Stimulated activated CD4-positive, alpha-beta T cell treated with anti-CD3 and anti-CD28 coated beads, Interleukin-12 subunit alpha, Interleukin-12 subunit beta, amount 100 ng/mL, for 4 hours (primary cell): ENCODE data around the gene SLC43A3.
"Not testable (repeated sequence)": the region's sequence is repeated elsewhere in the genome, so short reads cannot be mapped to it uniquely, and the experiment has no call there.

Source experiments
- DNase-seq: peaks from one replicate; pipeline ENCODE4 v3.0.0-alpha.2; 2020

Gene SLC43A3

DNA sequence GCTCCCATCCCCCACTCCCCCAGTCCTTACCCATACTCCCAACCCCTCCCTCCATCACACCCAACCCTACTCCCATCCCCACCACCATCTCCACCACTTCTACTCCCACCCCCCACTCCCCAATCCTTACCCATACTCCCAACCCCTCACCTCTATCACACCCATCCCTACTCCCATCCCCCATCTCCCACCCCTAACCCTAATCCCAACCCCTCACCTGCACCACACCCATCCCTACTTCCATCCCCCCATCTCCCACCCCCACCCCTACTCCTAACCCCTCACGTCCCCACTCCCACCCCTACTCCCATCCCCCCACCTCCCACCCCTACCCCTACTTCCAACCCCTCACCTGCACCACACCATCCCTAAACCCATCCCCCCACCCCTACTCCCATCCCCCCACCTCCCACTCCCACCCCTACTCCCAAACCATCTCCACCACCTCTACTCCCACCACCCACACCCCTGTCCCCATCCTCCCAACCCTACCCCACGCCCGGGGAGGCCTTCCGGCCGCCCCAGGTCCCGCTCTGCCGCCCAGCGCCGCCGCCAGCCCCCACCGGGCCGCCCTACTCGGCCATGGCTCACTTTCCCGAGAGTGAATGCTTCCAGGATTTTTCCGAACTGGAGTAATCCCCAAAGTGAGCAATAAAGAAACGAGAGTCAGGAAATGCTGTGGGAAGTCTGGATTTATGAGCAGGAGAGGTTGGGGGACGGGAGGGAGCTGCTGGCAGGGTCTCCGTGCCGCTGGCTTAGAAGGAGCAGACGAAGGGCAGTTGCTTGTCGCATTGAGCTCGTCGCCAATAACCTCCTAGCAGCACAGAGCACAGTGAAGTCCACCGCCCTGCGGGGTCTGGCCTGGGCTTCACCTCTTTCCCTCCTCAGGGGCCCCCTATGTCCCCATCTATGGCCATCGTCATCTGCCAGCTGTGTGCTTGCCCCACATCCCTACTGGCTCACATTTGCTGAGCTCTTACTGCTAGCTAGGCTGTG, 50.5 kb downstream of the SLC43A3 start:
- no peak for DNase-seq

DNA sequence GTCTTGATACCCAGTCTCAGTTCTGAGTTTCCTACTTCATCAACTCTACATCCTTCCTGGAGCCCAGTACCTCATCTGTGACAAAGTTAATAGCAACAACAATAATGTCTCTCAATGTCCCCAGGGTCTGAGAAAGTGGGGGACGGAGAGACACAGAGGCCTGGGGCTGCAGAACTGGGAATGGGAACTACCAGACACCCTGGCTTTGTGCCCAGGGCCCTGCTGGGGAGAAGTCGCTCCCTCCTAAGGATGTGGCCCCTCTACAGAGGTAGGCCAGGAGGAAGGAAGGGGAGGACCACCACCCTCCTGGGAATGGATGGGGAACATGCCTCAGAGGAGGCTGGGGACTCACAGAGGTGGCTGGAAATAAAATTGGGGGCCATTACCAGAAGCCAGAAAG, 51.4 kb downstream of the SLC43A3 start:
- DNase-seq: no peak

DNA sequence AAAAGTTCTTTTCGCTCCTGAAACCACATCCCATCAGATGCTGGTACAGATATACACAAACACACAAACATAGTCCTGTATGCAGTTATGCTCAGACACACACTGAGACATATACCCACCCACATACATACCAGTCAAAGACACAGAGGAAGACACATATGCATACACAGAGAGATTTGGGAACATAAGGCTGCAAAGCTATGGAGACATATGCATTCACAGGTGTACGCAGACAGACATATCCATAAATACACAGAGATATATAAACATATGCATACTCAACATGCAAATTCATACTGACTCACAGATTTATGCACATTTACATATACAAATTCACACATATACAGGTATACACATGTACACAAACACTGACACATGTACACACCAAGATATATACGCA, 52.0 kb downstream of the SLC43A3 start:
- DNase-seq: no peak

DNA sequence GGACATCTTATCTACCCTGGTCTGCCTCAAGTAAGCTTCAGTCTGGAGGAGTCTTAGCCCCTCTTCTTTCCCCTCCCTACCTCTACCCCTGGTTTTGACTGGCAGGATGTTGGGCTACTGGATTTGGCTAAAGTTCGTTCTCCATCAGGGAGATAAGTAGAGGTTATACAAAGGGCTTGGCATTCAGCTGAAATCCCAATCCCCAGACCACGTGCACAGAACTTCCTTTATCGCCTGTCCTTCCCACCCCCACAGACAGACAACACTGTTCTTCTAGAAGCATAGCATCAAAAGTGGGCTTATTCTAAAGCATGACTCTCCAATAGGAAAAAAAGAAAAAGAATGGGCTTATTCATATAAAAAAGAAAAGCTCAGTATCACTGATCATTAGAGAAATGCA, 53.8 kb downstream of the SLC43A3 start:
- no peak for DNase-seq

DNA sequence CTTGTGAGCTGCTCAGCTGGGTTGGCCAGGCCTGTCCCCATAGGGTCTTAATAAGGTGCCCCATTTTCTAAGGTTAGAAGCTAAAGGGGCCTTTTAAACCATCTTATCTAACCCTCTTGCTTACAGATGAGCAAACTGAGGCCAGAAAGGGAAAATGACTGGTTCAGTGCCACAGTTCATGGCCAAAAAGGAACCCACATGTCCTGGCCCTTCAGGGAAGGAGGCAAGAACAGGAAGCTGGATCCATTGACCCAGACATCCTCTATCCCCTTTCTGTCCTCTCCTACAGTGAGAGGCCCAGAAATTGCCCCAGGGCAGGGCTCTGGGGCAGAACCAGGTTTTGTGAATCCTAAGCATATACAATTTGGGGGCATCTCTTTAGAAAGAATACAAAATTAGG, 56.0 kb downstream of the SLC43A3 start:
- no peak for DNase-seq

DNA sequence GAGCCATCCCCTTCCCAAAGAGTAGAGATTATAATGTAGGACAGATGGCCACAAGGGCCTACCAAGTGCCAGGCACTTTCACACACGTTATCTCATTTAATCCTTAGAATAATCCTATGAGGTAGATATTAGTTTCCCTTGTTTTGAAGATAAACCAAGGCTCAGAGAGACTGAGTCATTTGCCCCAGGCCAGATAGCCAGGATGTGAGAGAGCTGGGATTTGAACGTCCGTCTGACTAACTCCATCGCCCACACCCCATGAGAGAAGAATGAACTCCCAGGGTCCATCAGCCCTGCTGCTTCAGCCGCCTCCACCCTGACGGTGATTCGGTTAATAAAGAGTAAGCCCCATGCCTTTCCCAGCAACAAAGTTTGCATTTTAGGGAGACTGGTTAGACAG, 56.7 kb downstream of the SLC43A3 start:
- DNase-seq: no peak

DNA sequence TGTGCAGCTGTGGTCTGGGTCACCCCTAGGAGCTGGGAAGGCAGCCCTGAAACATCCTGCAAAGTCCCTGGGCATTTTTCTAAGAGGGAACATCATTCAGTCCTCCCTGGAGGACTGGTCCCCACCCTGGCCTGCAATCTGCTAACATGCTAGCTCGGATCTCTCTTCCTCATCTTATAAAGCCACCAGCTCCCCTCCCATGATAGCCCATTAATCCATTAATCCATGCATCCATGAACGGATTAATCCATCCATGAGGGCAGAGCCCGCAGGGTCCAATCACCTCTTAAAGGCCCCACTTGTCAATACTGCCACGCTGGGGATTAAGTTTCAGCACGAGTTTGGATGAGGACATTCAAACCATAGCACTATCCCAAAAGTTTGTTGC, 58.1 kb downstream of the SLC43A3 start:
- DNase-seq: no peak

DNA sequence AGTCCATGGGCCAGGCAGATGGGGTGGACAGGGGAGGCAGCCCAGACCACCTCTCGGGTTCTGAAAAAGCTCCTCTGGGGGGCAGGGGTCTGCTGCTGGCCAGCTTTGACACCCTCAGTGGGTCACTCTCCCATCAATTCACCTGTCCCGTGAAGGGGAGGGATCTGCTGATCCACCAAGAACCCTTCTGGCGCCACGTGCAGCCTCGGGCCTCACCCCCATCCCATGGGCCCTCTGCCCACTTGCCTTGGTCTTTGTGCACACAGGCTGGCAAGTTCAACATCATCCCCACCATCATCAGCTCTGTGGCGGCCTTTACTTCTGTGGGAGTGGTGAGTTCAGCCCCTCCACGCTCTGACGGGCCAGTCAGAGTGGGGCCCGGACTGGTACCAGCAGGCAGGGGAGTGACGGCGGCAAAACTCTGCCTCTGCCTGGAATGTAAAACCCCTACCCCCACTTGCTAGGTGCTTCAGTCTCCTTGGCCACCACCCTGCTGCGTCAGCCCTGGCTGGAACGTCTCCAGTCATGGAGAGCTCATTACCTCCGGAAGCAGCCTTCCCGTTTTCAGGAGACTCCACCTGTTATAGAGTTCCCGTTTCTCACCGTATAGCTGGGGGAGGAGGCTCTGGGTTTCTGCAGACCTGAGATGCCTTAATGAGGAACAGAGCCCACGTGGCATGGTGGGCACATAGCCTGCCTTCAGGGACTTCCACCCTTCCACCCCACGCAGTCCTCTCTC, 58.6 kb downstream of the SLC43A3 start:
- no peak for DNase-seq

DNA sequence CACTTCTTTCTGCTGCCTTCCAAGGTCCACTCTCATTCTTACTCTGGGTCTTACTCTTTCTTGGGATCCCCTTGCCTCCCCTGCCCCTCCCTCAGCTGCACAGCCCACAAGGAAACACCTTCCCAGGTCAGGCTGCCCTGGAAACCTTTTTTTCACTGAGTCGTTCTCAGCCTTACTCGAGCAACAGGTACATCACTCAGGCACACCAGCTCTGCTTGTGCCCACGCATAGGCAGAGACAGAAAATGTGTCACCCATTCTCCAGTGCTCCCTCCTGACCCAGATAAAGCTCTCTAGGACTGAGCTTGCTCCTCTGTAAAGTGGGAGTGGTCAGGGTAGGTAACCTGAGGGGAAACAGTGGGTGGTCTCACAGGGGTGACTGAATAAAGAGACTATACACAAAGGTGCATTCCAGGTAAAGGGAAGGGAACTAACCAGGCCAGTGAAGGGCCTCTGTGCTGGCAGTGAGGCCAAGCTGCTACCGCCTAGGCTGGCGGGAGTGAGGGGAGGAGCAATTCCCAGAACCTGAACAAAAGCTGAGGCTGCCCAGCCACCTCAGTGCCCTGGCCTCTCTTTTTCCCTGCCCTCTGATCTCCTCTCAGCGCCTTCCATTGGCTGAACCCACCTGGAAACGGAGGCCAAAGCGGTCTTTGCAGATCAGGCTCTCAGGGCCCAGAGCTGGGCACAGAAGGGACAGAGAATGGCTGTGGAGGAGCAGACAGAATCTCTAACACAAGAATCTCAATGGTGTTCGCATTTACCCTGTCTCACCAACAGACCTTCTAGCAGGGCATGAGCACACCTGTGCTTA, 61.9 kb downstream of the SLC43A3 start:
- DNase-seq: no peak

DNA sequence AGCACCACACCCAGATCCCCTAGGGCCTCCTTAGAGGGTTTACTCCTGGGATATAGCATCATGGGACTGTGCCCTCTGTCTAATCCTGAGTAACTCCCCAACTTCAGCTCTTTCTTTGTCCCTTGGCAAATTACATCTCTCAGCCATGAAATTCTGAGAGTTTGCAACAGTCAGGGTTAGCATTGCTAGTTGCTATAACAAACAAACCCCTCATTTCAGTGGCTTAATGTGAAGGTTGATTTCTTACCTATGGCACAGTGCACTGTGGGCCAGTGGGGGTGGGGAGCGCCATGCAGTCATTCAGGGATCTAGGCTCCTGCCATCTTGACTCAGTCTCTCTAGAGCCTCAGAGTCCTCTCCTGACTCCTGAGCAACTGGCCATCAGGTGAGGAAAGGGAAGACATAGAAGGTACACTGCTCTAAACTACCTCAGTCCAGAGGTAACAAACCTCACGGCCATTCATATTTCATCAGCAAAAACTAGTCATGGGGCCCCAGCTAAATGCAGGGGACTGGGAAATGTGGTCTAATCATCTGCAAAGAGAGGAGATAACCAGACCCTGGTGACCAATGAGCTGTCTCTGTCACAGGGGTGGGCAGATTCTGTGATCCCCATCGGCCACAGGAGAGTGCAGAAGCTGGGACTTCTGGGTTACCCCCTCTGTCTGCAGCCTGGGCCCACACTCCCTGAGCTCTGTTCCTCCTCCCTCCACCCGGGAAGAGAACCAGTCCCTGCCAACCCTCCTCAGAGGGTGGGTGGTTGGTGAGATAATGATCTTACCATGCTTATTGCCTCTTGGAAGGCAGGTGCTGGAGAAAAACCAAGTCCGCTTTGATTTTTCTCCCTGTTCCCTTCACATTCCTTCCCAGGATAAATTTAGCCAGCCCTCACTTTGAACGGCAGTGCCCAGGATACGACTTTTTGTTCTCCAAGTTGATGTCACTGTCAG, 63.5 kb downstream of the SLC43A3 start:
- no peak for DNase-seq

DNA sequence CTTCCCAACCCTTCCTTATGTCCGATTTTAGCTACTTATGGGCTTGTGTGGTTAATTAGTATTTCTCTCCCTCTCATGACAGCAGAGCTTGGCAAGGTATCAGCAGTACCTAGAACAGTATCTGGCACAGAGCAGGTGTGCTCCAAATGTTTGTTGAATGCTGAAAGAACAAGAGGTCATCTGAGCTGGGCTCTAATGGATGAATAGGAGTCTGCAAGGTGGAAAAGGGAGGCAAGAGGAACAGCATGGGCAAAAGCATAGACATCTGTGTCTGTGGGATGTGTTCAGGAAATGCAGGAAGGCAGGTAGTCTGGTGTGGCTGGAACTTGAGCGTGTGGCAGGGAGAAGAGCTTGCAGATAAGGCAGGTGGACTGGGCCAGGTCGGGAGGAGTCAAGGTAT, 65.0 kb downstream of the SLC43A3 start:
- DNase-seq: no peak

DNA sequence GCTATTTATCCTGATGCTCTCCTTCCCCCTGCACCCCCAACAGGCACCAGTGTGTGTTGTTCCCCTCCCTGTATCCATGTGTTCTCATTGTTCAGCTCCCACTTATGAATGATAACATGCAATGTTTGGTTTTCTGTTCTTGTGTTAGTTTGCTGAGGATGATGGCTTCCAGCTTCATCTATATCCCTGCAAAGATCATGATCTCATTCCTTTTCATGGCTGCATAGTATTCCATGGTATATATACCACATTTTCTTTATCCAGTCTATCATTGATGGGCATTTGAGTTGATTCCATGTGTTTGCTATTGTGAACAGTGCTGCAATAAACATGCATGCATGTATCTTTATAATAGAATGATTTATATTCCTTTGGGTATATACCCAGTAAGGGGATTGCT, 65.5 kb downstream of the SLC43A3 start:
- not testable (repeated sequence) for DNase-seq

DNA sequence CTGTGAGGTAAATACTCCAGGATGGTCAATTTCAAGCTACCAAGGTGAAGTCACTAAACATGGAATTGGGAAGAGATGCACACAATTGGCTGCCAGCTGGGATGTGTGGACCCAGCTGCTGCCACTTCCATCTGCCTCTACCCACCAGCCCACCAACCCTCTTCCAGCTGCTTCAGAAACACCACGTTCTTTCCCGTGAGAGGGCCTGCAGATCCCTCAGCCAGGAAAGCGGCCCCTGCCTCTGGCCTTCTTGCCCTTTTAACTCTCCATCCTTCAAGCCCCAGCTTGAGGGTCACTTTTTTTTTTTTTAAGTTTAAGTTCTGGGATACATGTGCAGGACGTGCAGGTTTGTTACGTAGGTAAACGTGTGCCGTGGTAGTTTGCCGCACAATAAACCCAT, 65.9 kb downstream of the SLC43A3 start:
- DNase-seq: no peak

DNA sequence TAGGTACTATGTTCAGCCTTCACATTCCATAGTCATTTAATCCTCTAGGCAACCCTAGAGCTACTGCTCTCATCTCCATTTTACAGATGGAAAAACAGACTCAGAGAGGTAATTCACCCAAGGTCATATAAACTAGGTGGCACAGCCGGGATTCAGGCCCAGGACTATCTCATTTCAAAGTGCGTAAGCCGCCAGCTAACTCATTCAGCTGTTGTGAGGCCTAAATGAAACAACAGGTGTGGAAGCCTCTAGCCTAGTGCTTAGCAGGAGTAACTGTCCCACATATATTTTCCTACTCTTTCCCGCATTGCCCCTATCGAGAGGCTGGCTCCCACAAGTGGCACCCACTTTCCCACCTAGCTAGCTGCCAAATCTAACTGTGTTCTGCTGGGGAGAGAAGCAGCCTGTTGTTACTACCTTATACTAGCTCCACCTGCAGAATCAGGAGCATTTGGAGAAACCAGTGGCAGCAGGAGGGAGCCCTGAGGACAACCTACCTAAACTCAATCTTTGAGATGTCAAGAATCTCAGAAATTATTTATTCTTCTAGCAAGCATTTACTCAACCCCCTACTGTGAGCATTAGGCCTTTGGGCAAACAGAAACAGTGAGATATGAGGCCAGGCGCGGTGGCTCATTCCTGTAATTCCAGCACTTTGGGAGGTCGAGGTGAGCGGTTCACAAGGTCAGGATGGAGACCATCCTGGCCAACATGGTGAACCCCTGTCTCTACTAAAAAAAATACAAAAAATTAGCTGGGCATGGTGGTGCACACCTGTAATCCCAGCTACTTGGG, 66.8 kb downstream of the SLC43A3 start:
- no peak for DNase-seq

DNA sequence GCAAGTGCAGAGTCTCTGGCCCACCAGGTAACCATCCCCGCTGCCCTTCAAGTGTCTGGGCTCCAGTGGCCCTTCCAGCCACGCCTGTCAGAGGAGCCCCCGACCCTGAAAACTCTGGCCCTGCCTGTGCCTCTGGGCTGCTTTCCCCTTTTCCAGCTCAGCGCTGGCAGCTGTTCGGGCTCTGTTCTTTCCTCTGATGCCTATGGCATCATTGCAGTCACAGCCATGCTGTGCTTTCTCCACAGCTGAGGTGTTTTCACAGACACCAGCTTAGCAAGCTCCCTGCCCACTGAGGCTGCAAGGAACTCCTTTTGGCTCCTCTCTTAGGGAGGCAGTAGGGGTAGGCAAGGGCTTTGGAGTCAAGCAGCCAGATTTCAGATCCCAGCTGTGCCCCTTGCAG, 67.5 kb downstream of the SLC43A3 start:
- DNase-seq: no peak

DNA sequence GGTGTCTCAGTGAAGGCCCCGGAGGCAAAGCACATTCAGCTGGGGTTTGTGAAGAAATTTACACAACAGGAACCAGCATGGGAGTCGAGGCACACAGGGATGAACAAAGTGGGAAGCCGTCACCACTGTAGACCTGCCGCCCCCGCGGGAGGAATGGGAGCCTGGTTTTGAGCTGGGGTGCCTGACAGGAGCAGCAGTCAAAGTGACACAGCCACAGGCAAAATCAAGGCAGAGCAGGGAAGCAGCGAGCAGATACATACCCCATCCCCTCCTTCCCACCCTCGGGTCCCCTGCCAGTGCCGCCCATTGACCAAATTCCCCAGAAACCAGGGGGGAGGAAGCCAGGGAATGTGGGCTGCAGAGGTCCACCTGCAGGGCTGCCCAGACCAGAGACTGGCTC, 67.9 kb downstream of the SLC43A3 start:
- no peak for DNase-seq

DNA sequence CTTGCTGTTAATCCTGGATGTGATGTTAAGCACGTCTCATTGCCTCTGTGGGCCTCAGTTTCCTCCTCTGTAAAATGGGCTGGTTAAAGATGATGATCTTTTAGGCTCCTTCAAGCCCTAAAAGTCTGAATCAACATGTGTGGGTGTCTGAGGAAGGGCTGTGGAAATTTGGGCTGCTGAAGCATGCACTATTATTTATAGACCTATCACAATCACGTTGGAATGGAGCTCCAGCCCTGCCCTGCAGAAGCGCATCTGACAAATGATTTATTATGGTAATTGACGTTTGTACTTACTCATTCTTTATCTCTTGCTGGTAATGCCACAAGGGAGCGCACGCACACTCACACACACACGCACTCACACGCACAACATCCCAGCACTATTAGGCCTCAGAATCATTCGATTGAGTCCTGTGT, 68.4 kb downstream of the SLC43A3 start:
- no peak for DNase-seq

DNA sequence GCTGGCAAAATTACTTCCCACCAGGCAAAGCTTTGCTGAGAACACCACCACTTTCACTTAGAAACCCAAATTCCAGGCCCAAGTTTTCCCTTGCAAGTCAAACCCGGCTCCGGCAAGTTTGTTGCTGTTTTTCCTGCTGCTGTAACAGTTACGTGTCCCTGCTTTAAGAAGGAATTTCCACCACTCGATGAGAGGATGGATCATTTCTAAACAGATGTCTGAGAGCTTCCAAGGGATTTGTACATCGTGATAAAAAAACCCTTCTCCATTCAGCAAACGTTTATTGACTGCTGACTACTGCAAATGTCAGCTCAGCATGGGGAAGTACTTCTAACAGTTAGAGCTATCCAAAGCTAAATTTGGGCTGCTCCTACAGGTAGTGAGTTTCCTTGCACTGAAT, 69.1 kb downstream of the SLC43A3 start:
- DNase-seq: no peak

DNA sequence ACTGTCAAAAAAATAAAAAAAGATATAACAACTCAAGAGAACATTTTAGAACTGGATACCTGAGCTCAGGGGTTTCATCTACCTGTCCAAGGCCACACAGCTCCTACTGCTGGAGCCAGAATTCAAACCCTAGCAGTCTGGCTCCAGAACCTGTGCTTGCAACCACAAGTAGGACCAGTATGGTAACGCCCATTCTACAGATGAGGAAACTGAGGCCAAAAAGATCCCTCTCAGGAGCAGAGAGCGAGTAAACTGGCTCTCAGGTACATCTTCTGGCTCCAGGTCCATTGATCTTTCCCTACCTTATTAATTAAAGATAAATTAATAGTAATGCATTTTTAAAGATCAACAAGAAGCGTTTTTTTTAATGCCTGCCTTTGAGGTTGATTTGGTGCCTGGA, 69.6 kb downstream of the SLC43A3 start:
- DNase-seq: no peak
